Hippocampal formation (tissue), 2 donors: Measurements from ENCODE around the gene CDC34.

Source experiments
- DNase-seq, 2 donors: peaks; one replicate each; lab custom pipeline; 2025; lab: John Stamatoyannopoulos, UW

The CDC34 gene

GRCh38 chr19:542173-542866 lies 10.8 kb downstream of the CDC34 start:
- no peak for DNase-seq

- no peak for DNase-seq
Observed at GRCh38 chr19:543910-544608, 12.5 kb downstream of the CDC34 start, which contains the start of gene GZMM. TSS of gene GZMM (plus strand) at chr19:544053. CDS start at chr19:544072, 19 bp downstream.

- no peak for DNase-seq
Observed at GRCh38 chr19:547117-547516, 15.6 kb downstream of the CDC34 start.

- no peak for DNase-seq
Observed at GRCh38 chr19:547836-548720, 16.5 kb downstream of the CDC34 start.

GRCh38 chr19:548886-549830 lies 17.6 kb downstream of the CDC34 start:
- no peak for DNase-seq

GRCh38 chr19:554817-555216 lies 23.3 kb downstream of the CDC34 start:
- no peak for DNase-seq

GRCh38 chr19:555474-555808 lies 23.9 kb downstream of the CDC34 start:
- DNase-seq: no peak

- no peak for DNase-seq
Observed at GRCh38 chr19:556611-557382, 25.2 kb downstream of the CDC34 start.

- no peak for DNase-seq
Observed at GRCh38 chr19:558770-559439, 27.3 kb downstream of the CDC34 start.

GRCh38 chr19:560121-560520 lies 28.6 kb downstream of the CDC34 start:
- DNase-seq: no peak

- no peak for DNase-seq
Observed at GRCh38 chr19:566403-566802, 34.8 kb downstream of the CDC34 start.

GRCh38 chr19:566844-567243 lies 35.3 kb downstream of the CDC34 start:
- no peak for DNase-seq

- no peak for DNase-seq
Observed at GRCh38 chr19:567296-567900, 35.8 kb downstream of the CDC34 start.

GRCh38 chr19:570251-570686 lies 38.7 kb downstream of the CDC34 start:
- no peak for DNase-seq

GRCh38 chr19:570937-571565 lies 39.5 kb downstream of the CDC34 start:
- DNase-seq: no peak

GRCh38 chr19:571566-571974 lies 40.0 kb downstream of the CDC34 start:
- DNase-seq: no peak

- peak; percentile 91 to 95 for DNase-seq
Observed at GRCh38 chr19:572140-572742, 40.7 kb downstream of the CDC34 start, which contains the start of gene BSG. TSS of gene BSG (plus strand) at chr19:572596. CDS start at chr19:572635, 39 bp downstream.

GRCh38 chr19:572743-573518 lies 41.4 kb downstream of the CDC34 start:
- peak in 1 of 2 donors; percentile 21 for DNase-seq
